ENCODE measurements around the gene ATG3. TPM values are rescaled to one million over a fixed set of nuclear protein-coding genes. Genes with fewer than 3 reads are reported as not detected.
"Not testable (repeated sequence)": the region's sequence is repeated elsewhere in the genome, so short reads cannot be mapped to it uniquely, and the experiment has no call there.

ATG3 gene
- total RNA-seq, 1 donor from 2014 or later, result 52.3 TPM

GRCh38 chr3:112505907-112506306, 55.9 kb downstream of the ATG3 start:
- intact Hi-C loops (cut with DNase I), result no loop called here
- no peak for DNase-seq (ENCODE audit: low spot score)
- no peak for ATAC-seq

GRCh38 chr3:112504123-112504522, 57.6 kb downstream of the ATG3 start:
- DNase-seq (ENCODE audit: low spot score) (no peak), ATAC-seq (no peak)
- intact Hi-C loops (cut with DNase I), result no loop called here

GRCh38 chr3:112503304-112503972, 58.3 kb downstream of the ATG3 start:
- intact Hi-C loops (cut with DNase I), result no loop called here
- DNase-seq (ENCODE audit: low spot score) (no peak), ATAC-seq (no peak)

GRCh38 chr3:112500621-112501020, 61.1 kb downstream of the ATG3 start:
- no peak for DNase-seq (ENCODE audit: low spot score)
- no peak for ATAC-seq
- intact Hi-C loops (cut with DNase I), result no loop called here

GRCh38 chr3:112498914-112499711, 62.6 kb downstream of the ATG3 start, which contains the start of gene BTLA:
Gene BTLA, minus strand, starts transcription at chr3:112499472. Its CDS starts 114 bp downstream, at chr3:112499358.
- intact Hi-C loops (cut with DNase I), result no loop called here
- DNase-seq (ENCODE audit: low spot score), result no peak
- no peak for ATAC-seq

GRCh38 chr3:112497897-112498548, 63.7 kb downstream of the ATG3 start:
- ATAC-seq (no peak), DNase-seq (ENCODE audit: low spot score) (no peak)
- intact Hi-C loops (cut with DNase I), result no loop called here

GRCh38 chr3:112496366-112497067, 65.2 kb downstream of the ATG3 start:
- ATAC-seq (no peak), DNase-seq (ENCODE audit: low spot score) (no peak)
- intact Hi-C loops (cut with DNase I), result no loop called here

- ATAC-seq; DNase-seq (ENCODE audit: low spot score); intact Hi-C loops (cut with DNase I): not testable (repeated sequence)
Measured at GRCh38 chr3:112494448-112494767, 67.4 kb downstream of the ATG3 start.

GRCh38 chr3:112492124-112492523, 69.6 kb downstream of the ATG3 start:
- ATAC-seq (no peak), DNase-seq (ENCODE audit: low spot score) (no peak)
- intact Hi-C loops (cut with DNase I), result no loop called here

- intact Hi-C loops (cut with DNase I), result no loop called here
- DNase-seq (ENCODE audit: low spot score), result no peak
- no peak for ATAC-seq
Measured at GRCh38 chr3:112491373-112491772, 70.4 kb downstream of the ATG3 start.

- DNase-seq (ENCODE audit: low spot score), result no peak
- intact Hi-C loops (cut with DNase I), result no loop called here
- no peak for ATAC-seq
Measured at GRCh38 chr3:112489674-112490479, 71.9 kb downstream of the ATG3 start.

GRCh38 chr3:112486811-112487505, 74.8 kb downstream of the ATG3 start:
- DNase-seq (ENCODE audit: low spot score) (no peak), ATAC-seq (no peak)
- intact Hi-C loops (cut with DNase I), result no loop called here

- intact Hi-C loops (cut with DNase I), result no loop called here
- no peak for DNase-seq (ENCODE audit: low spot score)
- ATAC-seq, result no peak
Measured at GRCh38 chr3:112484352-112484751, 77.4 kb downstream of the ATG3 start.

- ATAC-seq (no peak), DNase-seq (ENCODE audit: low spot score) (no peak)
- intact Hi-C loops (cut with DNase I), result no loop called here
Measured at GRCh38 chr3:112482675-112483074, 79.1 kb downstream of the ATG3 start.

Data from sciatic nerve (tissue), 2 donors.